ENCODE data around the gene KCNMB4.

Gene KCNMB4, protein sequence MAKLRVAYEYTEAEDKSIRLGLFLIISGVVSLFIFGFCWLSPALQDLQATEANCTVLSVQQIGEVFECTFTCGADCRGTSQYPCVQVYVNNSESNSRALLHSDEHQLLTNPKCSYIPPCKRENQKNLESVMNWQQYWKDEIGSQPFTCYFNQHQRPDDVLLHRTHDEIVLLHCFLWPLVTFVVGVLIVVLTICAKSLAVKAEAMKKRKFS

DNA sequence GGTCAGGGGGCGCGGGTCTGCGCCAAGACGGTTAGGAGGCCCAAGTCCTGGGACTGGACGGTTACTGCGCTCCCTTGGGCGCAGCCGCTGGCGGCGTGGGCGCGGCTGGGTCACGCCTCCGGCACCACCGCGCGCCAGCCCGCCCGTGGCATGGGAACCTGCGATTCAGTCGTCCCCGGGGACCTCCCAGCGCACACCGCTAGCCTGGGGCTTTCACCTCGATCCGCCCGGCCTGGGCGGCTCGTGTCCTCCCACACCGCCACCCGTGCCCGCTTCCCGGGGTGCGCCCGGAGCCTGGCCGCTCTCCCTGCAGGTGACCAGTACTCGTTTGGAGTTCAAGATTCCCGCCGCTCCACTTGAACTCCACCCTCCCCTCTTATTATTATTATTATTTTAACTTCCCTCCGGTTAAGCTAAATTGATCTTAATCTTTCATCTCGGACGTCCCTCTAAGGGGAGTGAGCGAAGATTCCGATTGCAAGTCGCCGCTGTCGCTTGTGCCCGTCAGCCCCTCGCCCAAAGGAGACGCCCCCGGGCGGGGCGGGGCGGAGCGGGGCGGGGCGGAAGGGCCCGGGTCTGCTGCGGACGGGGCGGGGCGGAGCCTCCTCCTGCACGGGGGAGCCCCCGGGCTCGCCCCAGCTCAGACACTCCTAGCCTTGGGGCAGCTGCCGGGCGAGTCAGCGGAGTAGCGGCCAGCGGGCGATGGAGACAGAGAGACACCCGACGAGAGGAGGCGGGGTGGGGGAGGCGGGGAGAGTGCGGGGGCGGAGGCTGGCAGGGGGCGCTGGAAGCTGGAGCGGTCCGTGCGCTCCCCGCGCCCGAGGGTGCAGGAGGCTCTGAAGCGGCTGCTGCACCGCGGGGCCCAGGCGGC, at the start of gene KCNMB4:
TSS of gene KCNMB4 (plus strand) at position 643 of the 871 bp plus-strand sequence. CDS start 445 bp downstream, outside the sequence.
- DNase-seq = peak; percentile 29

GRCh38 chr12:70317781-70318180, 48.3 kb upstream of the KCNMB4 start:
- DNase-seq = no peak

DNA sequence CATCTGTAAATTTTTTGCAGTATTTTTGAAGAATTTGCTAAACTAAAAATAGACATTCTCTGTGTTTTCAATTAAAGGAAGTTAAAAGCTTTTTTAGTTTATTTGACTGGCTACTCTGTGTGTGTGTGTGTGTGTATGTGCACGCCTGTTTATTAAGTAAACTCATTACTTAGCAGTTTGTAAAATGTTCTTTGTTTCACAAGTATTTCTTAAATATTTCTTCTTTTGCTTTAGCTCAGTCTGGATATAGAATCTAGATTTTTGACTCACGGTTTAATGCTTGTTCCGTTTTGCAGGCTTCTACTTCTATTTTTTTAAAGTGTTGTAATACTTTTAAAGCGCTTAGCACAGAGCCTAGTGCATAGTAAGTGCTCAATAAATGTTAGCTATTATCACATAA, 46.5 kb upstream of the KCNMB4 start:
- no peak for DNase-seq

DNA sequence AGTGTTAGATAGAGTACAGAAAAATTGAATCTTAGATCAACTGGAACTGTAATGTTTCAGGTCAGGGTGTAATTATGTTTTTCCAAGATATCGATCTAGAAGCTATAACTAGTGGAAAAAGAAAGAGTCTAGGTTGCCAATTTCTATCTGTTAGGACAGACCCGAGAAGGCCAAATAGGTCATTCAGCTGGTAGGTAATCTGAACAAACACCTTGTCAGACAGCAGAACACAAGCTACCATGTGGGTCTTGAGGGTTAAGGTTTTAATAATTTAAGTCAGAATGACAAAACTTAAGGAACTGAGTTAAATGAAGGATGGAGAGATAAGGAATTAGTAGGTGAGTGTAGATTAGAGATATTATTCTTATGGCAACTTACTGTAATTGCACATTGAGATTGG, 44.9 kb upstream of the KCNMB4 start:
- DNase-seq = no peak

DNA sequence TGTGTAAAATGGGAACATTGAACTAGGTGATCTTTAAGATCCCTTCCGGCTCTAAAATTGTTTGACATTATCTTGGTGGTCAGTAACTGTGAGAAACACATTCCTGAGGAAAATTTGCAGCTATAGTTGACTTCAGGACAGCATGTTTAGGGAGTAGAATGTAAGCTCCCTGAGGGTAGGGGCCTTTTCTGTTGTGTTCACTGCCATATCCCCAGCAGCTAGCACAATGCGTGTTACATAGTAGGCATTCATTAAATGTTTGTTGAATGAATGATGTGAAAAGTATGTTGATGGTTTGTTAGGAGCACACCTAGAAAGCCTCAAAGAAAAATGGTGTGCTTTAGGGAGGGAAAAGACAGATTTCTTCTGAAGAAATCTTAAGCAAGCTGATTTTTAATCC, 38.5 kb upstream of the KCNMB4 start:
- DNase-seq = no peak

DNA sequence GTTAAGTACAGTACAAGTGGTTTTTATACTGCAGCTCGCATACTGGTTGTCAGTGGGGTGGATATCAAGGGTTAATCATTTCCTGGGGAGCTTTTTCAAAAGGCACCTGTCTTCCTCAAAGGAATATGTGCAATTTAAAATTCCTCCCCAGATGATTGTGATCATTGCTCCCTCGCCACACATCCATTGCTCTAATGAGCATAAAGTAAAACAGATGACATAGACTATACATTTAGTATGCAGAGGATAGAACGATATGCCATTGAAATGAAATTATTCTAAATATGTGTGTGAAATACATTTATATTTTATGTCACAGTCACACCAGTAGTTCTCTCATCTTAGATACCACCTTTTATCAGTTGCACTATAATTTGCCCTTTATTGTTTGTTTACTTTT, 36.4 kb upstream of the KCNMB4 start:
- DNase-seq = no peak

DNA sequence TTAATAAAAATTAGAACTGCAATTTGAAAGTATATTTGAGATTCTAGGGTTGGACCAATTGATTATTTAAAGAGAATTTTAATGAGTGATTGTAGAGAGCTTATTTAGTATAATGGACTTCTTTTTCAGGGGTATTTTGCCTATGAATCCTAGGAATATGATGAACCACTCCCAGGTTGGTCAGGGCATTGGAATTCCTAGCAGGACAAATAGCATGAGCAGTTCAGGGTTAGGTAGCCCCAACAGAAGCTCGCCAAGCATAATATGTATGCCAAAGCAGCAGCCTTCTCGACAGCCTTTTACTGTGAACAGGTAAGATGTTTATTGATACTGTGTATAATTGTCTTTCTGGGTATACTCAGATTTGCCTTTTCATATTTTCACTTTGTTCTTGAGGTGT, 35.9 kb upstream of the KCNMB4 start:
- DNase-seq = no peak

GRCh38 chr12:70332236-70332635, 33.9 kb upstream of the KCNMB4 start:
- no peak for DNase-seq

DNA sequence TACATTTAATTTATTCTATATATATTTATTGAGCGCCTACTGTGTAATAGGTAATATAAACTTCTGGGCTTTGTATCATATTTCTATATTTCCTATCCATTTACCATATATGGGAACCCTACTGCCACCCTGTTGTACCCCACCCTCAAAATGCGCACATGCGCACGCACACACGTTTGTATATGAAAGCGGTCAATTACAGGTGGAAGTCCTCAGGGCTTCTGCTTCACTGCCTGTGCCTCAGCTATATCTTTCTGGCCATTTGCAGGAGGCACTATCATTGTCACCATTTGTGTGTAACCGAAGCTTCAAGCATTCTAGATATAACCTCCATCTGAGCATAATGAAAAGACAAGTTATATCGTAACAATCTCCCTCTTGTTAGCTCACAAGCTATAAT, 31.3 kb upstream of the KCNMB4 start:
- DNase-seq = no peak

DNA sequence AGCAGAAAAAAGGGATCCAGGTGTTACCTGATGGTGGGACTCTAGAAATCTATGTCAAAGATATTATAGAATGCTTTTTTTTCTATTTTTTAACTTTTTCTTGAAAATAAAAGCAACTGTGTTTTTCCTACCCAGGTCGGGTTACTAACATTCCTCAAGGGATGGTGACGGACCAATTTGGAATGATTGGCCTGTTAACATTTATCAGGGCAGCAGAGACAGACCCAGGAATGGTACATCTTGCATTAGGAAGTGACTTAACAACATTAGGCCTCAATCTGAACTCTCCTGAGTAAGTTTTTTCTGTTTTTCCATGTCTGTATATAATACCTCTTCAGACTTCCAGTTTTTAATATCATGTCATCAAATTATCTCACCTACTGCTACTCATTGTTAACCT, 27.6 kb upstream of the KCNMB4 start:
- DNase-seq = no peak

GRCh38 chr12:70351076-70351475, 15.0 kb upstream of the KCNMB4 start:
- no peak for DNase-seq

DNA sequence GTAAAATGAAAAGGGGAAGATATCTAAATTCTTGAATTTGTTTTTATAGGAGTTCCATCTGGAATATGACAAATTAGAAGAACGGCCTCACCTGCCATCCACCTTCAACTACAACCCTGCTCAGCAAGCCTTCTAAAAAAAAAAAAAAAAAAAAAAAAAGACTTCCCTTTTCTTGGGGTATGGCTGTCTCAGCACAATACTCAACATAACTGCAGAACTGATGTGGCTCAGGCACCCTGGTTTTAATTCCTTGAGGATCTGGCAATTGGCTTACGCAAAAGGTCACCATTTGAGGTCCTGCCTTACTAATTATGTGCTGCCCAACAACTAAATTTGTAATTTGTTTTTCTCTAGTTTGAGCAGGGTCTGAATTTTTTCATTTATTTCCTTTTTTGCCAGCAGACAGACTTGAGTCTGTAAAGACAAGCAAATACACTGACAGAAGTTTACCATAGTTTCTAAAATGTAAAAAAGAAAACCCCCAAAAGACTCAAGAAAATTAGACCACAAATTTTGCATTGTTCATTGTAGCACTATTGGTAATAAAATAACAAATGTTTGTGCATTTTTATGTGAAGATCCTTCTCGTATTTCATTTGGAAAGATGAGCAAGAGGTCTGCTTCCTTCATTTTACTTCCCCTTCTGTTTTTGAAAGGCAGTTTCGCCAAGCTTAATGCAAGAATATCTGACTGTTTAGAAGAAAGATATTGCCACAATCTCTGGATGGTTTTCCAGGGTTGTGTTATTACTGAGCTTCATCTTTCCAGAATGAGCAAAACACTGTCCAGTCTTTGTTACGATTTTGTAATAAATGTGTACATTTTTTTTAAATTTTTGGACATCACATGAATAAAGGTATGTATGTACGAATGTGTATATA, 12.1 kb upstream of the KCNMB4 start:
- DNase-seq = no peak

GRCh38 chr12:70354787-70355186, 11.3 kb upstream of the KCNMB4 start:
- no peak for DNase-seq

DNA sequence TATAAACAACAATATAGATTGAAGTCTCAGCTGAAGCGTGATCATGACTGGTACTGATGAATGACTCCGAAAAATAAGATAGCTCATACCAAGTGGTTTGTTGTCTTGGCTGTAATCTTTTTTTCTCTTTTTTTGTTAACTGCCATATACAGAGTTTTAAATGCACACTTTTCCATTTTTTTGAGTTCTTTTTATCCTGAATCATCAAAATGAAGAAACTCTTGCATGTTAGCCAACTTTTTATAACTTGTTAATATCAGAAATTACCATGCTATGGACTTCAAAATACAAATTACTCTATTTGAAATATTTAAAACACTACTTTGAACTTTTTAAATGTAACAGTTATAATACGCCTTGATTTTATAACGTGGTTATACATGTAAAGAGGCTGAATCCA, 10.1 kb upstream of the KCNMB4 start:
- DNase-seq = no peak

- DNase-seq = no peak
Observed at GRCh38 chr12:70359458-70360197, 6.5 kb upstream of the KCNMB4 start.

DNA sequence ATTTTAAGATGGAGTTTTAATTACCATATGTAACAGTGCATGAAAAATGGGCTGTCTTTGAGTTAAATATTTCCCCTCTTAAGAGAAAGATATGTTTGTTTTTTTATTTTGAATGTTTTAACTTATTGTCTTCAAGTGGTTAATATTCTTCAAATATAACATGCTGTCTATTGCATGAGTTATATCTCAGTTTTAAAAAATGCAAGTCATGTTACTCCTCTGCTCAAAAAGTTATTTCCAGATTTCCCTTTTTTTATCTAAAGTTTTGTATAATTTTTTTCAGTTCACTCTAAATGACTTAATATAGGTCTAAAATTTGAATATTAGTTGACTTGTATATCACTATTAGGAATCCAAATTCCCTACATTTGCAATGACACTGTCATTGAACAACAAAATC, 5.9 kb upstream of the KCNMB4 start:
- no peak for DNase-seq

DNA sequence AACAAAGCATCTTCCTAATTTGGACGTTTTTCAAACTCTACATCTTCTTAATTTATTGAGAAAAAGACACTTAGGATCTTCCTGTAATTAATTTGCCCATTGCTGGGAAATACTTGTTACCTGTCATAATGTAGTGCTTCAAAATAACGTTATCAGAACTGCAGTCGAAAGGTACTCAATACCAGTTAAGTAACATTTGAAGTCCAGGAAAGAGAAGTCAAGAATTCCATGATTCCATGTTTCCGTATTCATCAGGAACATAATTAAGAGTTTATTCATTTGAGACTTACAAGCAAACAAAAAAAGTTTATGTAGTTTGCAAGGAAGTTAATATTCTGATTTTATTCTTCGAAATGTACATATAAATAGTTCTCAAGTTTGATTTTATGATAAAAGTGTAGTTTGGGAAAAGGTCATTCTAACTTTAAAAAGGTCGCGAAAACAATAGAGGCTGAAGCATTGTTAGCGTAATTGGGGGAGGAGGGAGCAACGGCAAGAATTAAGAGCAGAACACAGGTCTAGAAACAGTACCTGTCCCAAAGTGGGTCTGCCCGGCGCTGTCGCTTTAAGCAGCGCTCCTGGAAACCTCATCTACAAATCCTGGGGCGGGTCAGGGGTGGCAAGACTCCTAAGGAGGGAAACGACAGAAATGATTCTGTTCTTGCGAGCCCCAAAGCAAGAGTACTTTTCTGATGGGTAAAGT, 1.2 kb upstream of the KCNMB4 start:
- DNase-seq = no peak

DNA sequence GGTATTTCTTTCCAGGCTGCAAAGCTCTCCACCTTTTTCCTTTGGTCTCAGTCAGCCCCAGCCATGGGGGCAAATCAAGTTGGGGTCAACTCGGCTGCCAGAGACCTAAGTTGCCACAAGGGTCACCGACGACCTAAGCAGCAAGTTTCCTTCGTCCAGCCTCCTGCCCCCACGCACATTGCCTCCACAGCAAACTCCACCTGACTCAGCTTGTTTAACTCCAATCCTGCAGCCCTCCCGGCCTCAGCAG, 767 bp upstream of the KCNMB4 start:
- no peak for DNase-seq

GRCh38 chr12:70366581-70367257, 629 bp downstream of the KCNMB4 start:
- DNase-seq = no peak

- no peak for DNase-seq
Observed at GRCh38 chr12:70367258-70368141, 1.4 kb downstream of the KCNMB4 start.

GRCh38 chr12:70372881-70373280, 6.8 kb downstream of the KCNMB4 start:
- no peak for DNase-seq

Data from NCI-H187 treated with DMSO at 0.1 percent for 48 hours (cell line).